Measurements from ENCODE around the gene RNU2-1.
A peak's percentile ranks its signal among the peaks of the same experiment; 100 is the strongest.

Gene RNU2-1

DNA sequence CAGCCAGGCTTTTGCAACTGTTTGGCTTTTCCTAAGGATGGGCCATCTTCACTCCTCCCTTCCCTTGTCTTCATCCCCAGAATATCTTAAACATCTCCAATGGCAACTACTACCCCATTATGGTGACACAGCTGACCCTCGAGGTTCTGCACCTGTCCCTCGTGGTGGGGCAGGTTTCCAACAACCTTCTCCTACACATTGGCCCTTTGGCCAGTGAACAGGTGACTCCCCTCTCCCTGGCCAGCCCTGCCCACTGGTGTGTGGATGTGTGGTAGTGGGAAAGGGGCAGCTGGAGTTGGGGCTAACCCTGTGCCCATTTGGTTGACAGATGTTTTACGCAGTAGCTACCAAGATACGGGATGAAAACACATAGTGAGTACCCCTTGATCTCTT lies 17.4 kb downstream of the RNU2-1 start:
- no peak for TF ChIP-seq SPI1 (IDR thresholded peaks at IDR 0.05; ENCODE audit: borderline replicate concordance, low read depth)
- TF ChIP-seq, protein P1, sequence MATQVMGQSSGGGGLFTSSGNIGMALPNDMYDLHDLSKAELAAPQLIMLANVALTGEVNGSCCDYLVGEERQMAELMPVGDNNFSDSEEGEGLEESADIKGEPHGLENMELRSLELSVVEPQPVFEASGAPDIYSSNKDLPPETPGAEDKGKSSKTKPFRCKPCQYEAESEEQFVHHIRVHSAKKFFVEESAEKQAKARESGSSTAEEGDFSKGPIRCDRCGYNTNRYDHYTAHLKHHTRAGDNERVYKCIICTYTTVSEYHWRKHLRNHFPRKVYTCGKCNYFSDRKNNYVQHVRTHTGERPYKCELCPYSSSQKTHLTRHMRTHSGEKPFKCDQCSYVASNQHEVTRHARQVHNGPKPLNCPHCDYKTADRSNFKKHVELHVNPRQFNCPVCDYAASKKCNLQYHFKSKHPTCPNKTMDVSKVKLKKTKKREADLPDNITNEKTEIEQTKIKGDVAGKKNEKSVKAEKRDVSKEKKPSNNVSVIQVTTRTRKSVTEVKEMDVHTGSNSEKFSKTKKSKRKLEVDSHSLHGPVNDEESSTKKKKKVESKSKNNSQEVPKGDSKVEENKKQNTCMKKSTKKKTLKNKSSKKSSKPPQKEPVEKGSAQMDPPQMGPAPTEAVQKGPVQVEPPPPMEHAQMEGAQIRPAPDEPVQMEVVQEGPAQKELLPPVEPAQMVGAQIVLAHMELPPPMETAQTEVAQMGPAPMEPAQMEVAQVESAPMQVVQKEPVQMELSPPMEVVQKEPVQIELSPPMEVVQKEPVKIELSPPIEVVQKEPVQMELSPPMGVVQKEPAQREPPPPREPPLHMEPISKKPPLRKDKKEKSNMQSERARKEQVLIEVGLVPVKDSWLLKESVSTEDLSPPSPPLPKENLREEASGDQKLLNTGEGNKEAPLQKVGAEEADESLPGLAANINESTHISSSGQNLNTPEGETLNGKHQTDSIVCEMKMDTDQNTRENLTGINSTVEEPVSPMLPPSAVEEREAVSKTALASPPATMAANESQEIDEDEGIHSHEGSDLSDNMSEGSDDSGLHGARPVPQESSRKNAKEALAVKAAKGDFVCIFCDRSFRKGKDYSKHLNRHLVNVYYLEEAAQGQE (IDR thresholded peaks at IDR 0.05; ENCODE audit: insufficient replicate concordance, low read depth): no peak
- TF ChIP-seq POLR2AphosphoS5 (IDR thresholded peaks at IDR 0.05; ENCODE audit: low read depth): no peak
- no peak for TF ChIP-seq GABPA (IDR thresholded peaks at IDR 0.05; ENCODE audit: low read depth)
- TF ChIP-seq, protein P2, sequence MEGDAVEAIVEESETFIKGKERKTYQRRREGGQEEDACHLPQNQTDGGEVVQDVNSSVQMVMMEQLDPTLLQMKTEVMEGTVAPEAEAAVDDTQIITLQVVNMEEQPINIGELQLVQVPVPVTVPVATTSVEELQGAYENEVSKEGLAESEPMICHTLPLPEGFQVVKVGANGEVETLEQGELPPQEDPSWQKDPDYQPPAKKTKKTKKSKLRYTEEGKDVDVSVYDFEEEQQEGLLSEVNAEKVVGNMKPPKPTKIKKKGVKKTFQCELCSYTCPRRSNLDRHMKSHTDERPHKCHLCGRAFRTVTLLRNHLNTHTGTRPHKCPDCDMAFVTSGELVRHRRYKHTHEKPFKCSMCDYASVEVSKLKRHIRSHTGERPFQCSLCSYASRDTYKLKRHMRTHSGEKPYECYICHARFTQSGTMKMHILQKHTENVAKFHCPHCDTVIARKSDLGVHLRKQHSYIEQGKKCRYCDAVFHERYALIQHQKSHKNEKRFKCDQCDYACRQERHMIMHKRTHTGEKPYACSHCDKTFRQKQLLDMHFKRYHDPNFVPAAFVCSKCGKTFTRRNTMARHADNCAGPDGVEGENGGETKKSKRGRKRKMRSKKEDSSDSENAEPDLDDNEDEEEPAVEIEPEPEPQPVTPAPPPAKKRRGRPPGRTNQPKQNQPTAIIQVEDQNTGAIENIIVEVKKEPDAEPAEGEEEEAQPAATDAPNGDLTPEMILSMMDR (IDR thresholded peaks at IDR 0.05; ENCODE audit: insufficient read depth, low read length): no peak
- DNase-seq (ENCODE audit: low read depth in 1 of 2, low spot score in 1 of 2): no peak
- Histone ChIP-seq H3K4me3 (replicated peaks; ENCODE audit: insufficient read depth, low read length) (no peak overlapping the region), H3K27ac (replicated peaks) (no peak overlapping the region), H3K27me3 (ENCODE audit: insufficient read depth, poor library complexity, severe bottlenecking) (no peaks in the 10 kb centered on the region)

DNA sequence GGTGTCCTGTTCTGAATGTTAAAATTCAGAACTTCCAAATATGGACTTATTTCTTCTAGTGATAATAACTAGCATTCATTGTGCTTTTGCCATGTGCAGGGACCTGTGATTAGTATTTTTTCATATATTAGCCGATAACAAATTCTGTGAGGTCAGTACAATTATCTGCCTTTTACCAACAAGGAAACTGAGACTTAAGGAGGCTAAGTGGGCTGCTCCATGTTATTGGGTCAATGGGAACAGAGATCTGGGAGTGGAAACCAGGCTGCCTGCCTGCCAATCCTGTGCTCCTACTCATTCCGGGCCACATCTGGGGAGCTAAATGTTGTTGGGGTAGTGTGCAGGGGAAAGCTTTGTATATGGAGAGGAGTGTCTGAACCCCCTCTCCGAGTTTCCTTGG lies 18.4 kb downstream of the RNU2-1 start:
- TF ChIP-seq POLR2AphosphoS5 (IDR thresholded peaks at IDR 0.05; ENCODE audit: low read depth) (no peak), SPI1 (IDR thresholded peaks at IDR 0.05; ENCODE audit: borderline replicate concordance, low read depth) (no peak), GABPA (IDR thresholded peaks at IDR 0.05; ENCODE audit: low read depth) (no peak)
- TF ChIP-seq, protein P2 (IDR thresholded peaks at IDR 0.05; ENCODE audit: insufficient read depth, low read length): no peak
- TF ChIP-seq, protein P1 (IDR thresholded peaks at IDR 0.05; ENCODE audit: insufficient replicate concordance, low read depth): no peak
- H3K4me3 ChIP-seq (replicated peaks; ENCODE audit: insufficient read depth, low read length): no peak overlapping the region
- H3K27ac ChIP-seq (replicated peaks): no peak overlapping the region
- H3K27me3 ChIP-seq (ENCODE audit: insufficient read depth, poor library complexity, severe bottlenecking): no peaks in the 10 kb centered on the region
- DNase-seq (ENCODE audit: low read depth in 1 of 2, low spot score in 1 of 2): no peak

DNA sequence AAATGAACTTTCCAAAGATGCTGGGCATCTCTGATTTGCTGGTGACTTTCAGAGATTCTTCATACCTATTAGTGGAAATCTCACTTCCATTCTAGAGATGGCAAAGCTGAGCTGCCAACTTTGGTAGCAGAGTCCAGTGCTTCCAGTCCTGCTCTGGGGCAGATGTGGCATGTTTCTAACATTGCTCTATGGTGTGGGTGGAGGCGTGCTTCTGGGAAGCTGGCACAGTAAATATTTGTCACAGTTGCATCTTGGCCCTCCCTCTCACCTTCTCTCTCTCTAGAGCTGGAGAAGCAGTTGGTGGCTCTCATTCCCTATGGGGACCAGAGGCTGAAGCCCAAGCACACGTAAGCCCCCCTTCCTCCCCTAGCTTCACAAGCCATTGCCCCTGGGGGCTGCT lies 20.2 kb downstream of the RNU2-1 start:
- Histone ChIP-seq H3K27ac (replicated peaks) (no peak overlapping the region), H3K4me3 (replicated peaks; ENCODE audit: insufficient read depth, low read length) (no peak overlapping the region), H3K27me3 (ENCODE audit: insufficient read depth, poor library complexity, severe bottlenecking) (no peaks in the 10 kb centered on the region)
- no peak for DNase-seq (ENCODE audit: low read depth in 1 of 2, low spot score in 1 of 2)
- no peak for TF ChIP-seq POLR2AphosphoS5 (IDR thresholded peaks at IDR 0.05; ENCODE audit: low read depth)

DNA sequence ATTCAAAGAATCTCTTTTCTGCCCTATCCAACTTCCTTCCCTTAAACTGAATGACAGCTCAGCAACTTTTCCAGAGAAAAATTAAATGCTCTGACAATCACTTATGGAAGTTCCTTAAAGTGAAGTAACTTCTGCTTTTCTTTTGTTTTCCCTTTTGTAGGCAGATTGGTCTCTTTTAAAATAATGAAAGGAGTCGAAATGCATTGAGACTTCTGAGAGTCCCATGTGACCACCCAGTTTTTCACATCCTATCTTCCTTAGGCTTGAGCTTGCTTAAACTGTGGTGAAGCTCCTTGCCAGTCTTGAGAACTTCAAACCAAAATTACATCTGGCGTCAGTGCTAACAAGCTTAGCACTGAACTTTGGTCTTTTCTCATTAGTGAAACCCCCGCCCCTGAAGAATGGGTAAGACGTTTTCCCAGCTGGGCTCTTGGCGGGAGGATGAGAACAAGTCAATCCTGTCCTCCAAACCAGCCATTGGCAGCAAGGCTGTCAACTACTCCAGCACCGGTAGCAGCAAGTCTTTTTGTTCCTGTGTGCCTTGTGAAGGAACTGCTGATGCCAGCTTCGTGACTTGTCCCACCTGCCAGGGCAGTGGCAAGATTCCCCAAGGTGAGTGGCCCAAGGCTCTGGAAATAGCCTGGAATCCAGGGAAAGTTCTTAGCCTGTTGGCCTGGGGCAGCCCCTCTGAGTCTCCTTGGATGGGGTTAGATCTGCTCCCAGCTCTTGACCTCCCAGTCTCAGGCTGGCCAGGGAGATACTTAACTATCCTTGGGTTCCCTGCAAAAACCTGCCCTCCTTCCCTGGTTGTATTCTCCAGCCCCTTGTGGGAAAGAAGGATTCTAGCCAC lies 20.9 kb downstream of the RNU2-1 start:
- H3K27me3 ChIP-seq (ENCODE audit: insufficient read depth, poor library complexity, severe bottlenecking): no peaks in the 10 kb centered on the region
- DNase-seq (ENCODE audit: low read depth in 1 of 2, low spot score in 1 of 2): peak in 1 of 2 experiments; percentile 8
- H3K4me3 ChIP-seq (replicated peaks; ENCODE audit: insufficient read depth, low read length): no peak overlapping the region
- no peak for TF ChIP-seq GABPA (IDR thresholded peaks at IDR 0.05; ENCODE audit: low read depth)
- no peak for TF ChIP-seq SPI1 (IDR thresholded peaks at IDR 0.05; ENCODE audit: borderline replicate concordance, low read depth)
- TF ChIP-seq POLR2AphosphoS5 (IDR thresholded peaks at IDR 0.05; ENCODE audit: low read depth): no peak
- TF ChIP-seq, protein P2 (IDR thresholded peaks at IDR 0.05; ENCODE audit: insufficient read depth, low read length): no peak
- TF ChIP-seq, protein P1 (IDR thresholded peaks at IDR 0.05; ENCODE audit: insufficient replicate concordance, low read depth): no peak
- H3K27ac ChIP-seq (replicated peaks): peak overlapping the region; percentile 46
